Adrenal gland (tissue), 5 donors: Measurements from ENCODE around the gene KLC4.

Experiments
- CTCF ChIP-seq, 6 experiments: fragments of 450-650 bp in 4 of 6; fragments of 200-600 bp in 2 of 6; sonication (generic) in 1 of 6; IDR thresholded peaks; 1 replicate in 5 of 6; 2 replicates in 1 of 6; pipeline versions ENCODE4 v1.5.1 to v1.8.0; 2016 to 2021; ENCODE audit warnings: antibody characterized with exemption in 6 of 6, mild to moderate bottlenecking in 2 of 6, moderate library complexity in 1 of 6
- POLR2A ChIP-seq, 2 donors: fragments of 450-650 bp; IDR thresholded peaks; one replicate each; pipeline ENCODE4 v1.6.1; 2017; ENCODE audit warnings: antibody characterized with exemption in 2 of 2, mild to moderate bottlenecking in 2 of 2, moderate library complexity in 1 of 2
- donor health status: DM: no; HTN: no; CAD: no.

GRCh38 chr6:43053545-43054205, 5.8 kb upstream of the KLC4 start, which contains the start of gene CUL7:
- TF ChIP-seq CTCF (IDR thresholded peaks at IDR 0.05), result no peak
- TF ChIP-seq POLR2A (IDR thresholded peaks at IDR 0.05), result peak; percentile 73
